MM.1S (cell line): ENCODE data around the gene PLEKHD1.

Experiments
- DNase-seq: peaks from one replicate; pipeline ENCODE4 v3.0.0-alpha.2; 2015
- H2AFZ ChIP-seq: fragments of 300-600 bp; sonication (generic); 2 replicates; pipeline ENCODE4 v1.6.0; 2016; ENCODE audit warnings: antibody characterized with exemption, low read length
- H3F3A ChIP-seq: fragments of 300-600 bp; sonication (generic); 2 replicates; pipeline ENCODE4 v1.6.1; 2016; ENCODE audit warnings: mild to moderate bottlenecking, antibody characterized with exemption, low read length, moderate library complexity, mixed read lengths; ENCODE audit not compliant: insufficient read depth
- H3K27ac ChIP-seq: fragments of 300-600 bp; sonication (generic); 2 replicates; pipeline ENCODE4 v1.5.1; 2016; ENCODE audit warnings: mild to moderate bottlenecking, low read length
- H3K27me3 ChIP-seq: fragments of 300-600 bp; sonication (generic); replicated peaks from 2 replicates; pipeline ENCODE4 v1.6.0; 2016; ENCODE audit warnings: low read length; ENCODE audit not compliant: insufficient read depth
- H3K36me3 ChIP-seq: fragments of 300-600 bp; sonication (generic); replicated peaks from 2 replicates; pipeline ENCODE4 v1.6.1; 2016; ENCODE audit warnings: mild to moderate bottlenecking, low read length, mixed read lengths; ENCODE audit not compliant: insufficient read depth
- H3K4me1 ChIP-seq: fragments of 300-600 bp; sonication (generic); 2 replicates; pipeline ENCODE4 v1.6.1; 2016; ENCODE audit warnings: low read length, mixed read lengths
- H3K4me2 ChIP-seq: fragments of 300-600 bp; sonication (generic); 2 replicates; pipeline ENCODE4 v1.6.0; 2016; ENCODE audit warnings: low read depth, low read length
- H3K4me3 ChIP-seq: fragments of 300-600 bp; sonication (generic); 2 replicates; pipeline ENCODE4 v1.5.1; 2016; ENCODE audit warnings: low read length, mixed read lengths
- H3K79me2 ChIP-seq: fragments of 300-600 bp; sonication (generic); 2 replicates; pipeline ENCODE4 v1.6.1; 2016; ENCODE audit warnings: mixed run types, low read length, mixed read lengths
- H3K9ac ChIP-seq: fragments of 300-600 bp; sonication (generic); 2 replicates; pipeline ENCODE4 v1.6.1; 2016; ENCODE audit warnings: low read length, mixed read lengths
- H3K9me2 ChIP-seq: fragments of 300-600 bp; sonication (generic); replicated peaks from 2 replicates; pipeline ENCODE4 v1.6.1; 2016; ENCODE audit warnings: mild to moderate bottlenecking, low read length, mixed read lengths; ENCODE audit not compliant: insufficient read depth
- H3K9me3 ChIP-seq: fragments of 300-600 bp; sonication (generic); replicated peaks from 2 replicates; pipeline ENCODE4 v1.6.1; 2016; ENCODE audit warnings: mild to moderate bottlenecking, low read length, mixed read lengths; ENCODE audit not compliant: insufficient read depth
- H4K20me1 ChIP-seq: fragments of 300-600 bp; sonication (generic); 2 replicates; pipeline ENCODE4 v1.6.1; 2016; ENCODE audit warnings: mild to moderate bottlenecking, low read length, moderate library complexity, mixed read lengths; ENCODE audit not compliant: insufficient read depth
- CTCF ChIP-seq: fragments of 300-600 bp; sonication (generic); IDR thresholded peaks from 2 replicates; pipeline ENCODE4 v1.5.1; 2016; ENCODE audit warnings: antibody characterized with exemption, low read length, mixed read lengths
- EZH2 ChIP-seq: fragments of 300-600 bp; sonication (generic); optimal IDR thresholded peaks from 2 replicates; pipeline ENCODE3; 2017; ENCODE audit warnings: low read depth, mild to moderate bottlenecking, antibody characterized with exemption, low read length, mixed read lengths
- EZH2phosphoT487 ChIP-seq: fragments of 300-600 bp; sonication (generic); IDR thresholded peaks from 2 replicates; pipeline ENCODE4 v1.6.1; 2018; ENCODE audit warnings: antibody characterized with exemption, low read length

The PLEKHD1 gene

DNA sequence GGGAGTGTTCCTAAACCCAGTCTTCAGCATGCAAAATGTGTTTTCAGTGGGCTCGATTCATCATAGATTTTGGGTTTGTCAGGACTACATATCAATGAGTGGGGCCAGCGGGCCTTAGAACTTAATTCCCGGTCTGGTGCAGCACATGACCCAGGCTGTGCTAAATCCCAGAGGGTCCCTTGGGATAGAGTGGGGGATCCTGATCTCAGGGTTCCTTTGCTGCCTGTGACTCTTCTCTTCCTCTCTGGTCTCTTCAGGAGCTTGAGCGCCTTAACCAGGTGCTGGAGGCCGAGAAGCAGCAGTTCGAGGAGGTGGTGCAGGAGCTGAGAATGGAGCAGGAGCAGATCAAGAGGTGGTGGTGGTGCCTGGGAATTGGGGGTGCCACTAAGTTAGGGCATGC is 37.5 kb downstream of the PLEKHD1 start:
- TF ChIP-seq CTCF (no peak), EZH2phosphoT487 (no peak), EZH2 (no peak)
- no peak for DNase-seq
- no peak overlapping the region for H2AFZ ChIP-seq
- H3K79me2 ChIP-seq, result no peaks in the 10 kb centered on the region
- H3K9me2 ChIP-seq, result no peaks in the 10 kb centered on the region
- H3K4me2 ChIP-seq, result no peak overlapping the region
- no peaks in the 10 kb centered on the region for H3F3A ChIP-seq
- H3K36me3 ChIP-seq, result no peaks in the 10 kb centered on the region
- no peak overlapping the region for H3K4me3 ChIP-seq
- H3K9me3 ChIP-seq, result no peaks in the 10 kb centered on the region
- no peak overlapping the region for H3K9ac ChIP-seq
- H3K27ac ChIP-seq, result no peak overlapping the region
- H3K4me1 ChIP-seq, result no peaks in the 10 kb centered on the region
- no peaks in the 10 kb centered on the region for H4K20me1 ChIP-seq
- no peaks in the 10 kb centered on the region for H3K27me3 ChIP-seq

DNA sequence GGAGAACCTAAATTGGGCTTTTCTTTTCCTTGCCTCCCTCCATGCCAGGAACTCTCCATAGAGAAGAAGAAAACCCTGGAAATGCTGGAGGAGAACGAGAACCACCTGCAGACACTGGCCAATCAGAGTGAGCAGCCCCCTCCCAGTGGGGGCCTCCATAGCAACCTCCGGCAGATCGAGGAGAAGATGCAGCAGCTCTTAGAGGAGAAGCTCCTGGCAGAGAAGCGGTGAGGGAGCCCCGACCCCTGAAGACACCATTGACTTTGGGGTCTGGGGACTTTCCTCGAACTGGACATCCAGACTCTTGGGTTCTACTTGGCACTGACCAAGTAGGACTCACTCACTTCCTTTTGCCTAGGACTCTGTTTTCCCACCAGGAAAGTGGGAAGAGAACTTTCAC is 41.4 kb downstream of the PLEKHD1 start:
- Histone ChIP-seq H3K4me1 (no peaks in the 10 kb centered on the region), H3K9ac (no peak overlapping the region), H3F3A (no peaks in the 10 kb centered on the region), H3K27me3 (no peaks in the 10 kb centered on the region), H3K27ac (no peak overlapping the region), H3K36me3 (no peaks in the 10 kb centered on the region), H4K20me1 (no peaks in the 10 kb centered on the region), H2AFZ (no peak overlapping the region), H3K4me2 (no peak overlapping the region), H3K9me3 (no peaks in the 10 kb centered on the region), H3K9me2 (no peaks in the 10 kb centered on the region), H3K4me3 (no peak overlapping the region), H3K79me2 (no peaks in the 10 kb centered on the region)
- no peak for DNase-seq
- TF ChIP-seq CTCF (no peak), EZH2phosphoT487 (no peak), EZH2 (no peak)

DNA sequence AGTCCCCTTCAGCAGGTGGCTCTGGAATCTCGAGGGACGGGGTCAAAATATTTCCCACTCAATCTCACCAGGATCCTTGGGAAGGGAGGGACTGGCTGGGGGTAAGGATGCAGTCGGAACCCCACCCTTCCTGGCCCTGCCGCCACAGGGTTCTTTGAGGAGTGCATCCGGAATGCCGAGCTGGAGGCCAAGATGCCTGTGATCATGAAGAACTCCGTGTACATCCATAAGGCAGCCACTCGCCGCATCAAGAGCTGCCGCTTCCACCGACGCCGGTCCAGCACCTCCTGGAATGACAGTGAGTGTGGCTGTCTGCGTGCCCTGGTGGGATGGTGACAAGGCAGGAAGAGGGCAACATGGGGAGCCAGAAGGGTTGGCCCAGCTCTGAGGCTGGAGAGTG is 43.1 kb downstream of the PLEKHD1 start:
- no peak for DNase-seq
- no peak for TF ChIP-seq EZH2
- no peak for TF ChIP-seq EZH2phosphoT487
- no peak for TF ChIP-seq CTCF
- no peak overlapping the region for H3K27ac ChIP-seq

GRCh38 chr14:69528143-69528542 is 43.6 kb downstream of the PLEKHD1 start:
- no peak for TF ChIP-seq CTCF
- TF ChIP-seq EZH2phosphoT487, result no peak
- TF ChIP-seq EZH2, result no peak
- H3K4me2 ChIP-seq, result no peak overlapping the region
- no peaks in the 10 kb centered on the region for H3K79me2 ChIP-seq

More for the DNA sequence above, 43.1 kb downstream of the PLEKHD1 start:
- H3K9ac ChIP-seq, result no peak overlapping the region
- H3K4me1 ChIP-seq, result no peaks in the 10 kb centered on the region
- no peak overlapping the region for H3K4me2 ChIP-seq
- no peaks in the 10 kb centered on the region for H3K9me2 ChIP-seq
- no peaks in the 10 kb centered on the region for H3F3A ChIP-seq
- no peak overlapping the region for H2AFZ ChIP-seq
- H3K79me2 ChIP-seq, result no peaks in the 10 kb centered on the region
- H3K36me3 ChIP-seq, result no peaks in the 10 kb centered on the region
- H4K20me1 ChIP-seq, result no peaks in the 10 kb centered on the region
- H3K4me3 ChIP-seq, result no peak overlapping the region
- H3K9me3 ChIP-seq, result no peaks in the 10 kb centered on the region
- H3K27me3 ChIP-seq, result no peaks in the 10 kb centered on the region

More at GRCh38 chr14:69528143-69528542, 43.6 kb downstream of the PLEKHD1 start:
- DNase-seq, result no peak
- Histone ChIP-seq H3K36me3 (no peaks in the 10 kb centered on the region), H3K27me3 (no peaks in the 10 kb centered on the region), H2AFZ (no peak overlapping the region), H3K27ac (no peak overlapping the region), H3K4me3 (no peak overlapping the region), H3K9me3 (no peaks in the 10 kb centered on the region), H4K20me1 (no peaks in the 10 kb centered on the region), H3F3A (no peaks in the 10 kb centered on the region), H3K9me2 (no peaks in the 10 kb centered on the region), H3K9ac (no peak overlapping the region), H3K4me1 (no peaks in the 10 kb centered on the region)
